HG02884 (cell line): Measurements from ENCODE around the gene PPP3R1.
A peak's percentile ranks its signal among the peaks of the same experiment; 100 is the strongest.

Experiments
- ATAC-seq: cut with Tn5 transposase; IDR thresholded peaks from one replicate; pipeline ENCODE4 v1.9.1; 2021; ENCODE audit warnings: mild to moderate bottlenecking, moderate library complexity; ENCODE audit not compliant: unreplicated experiment

PPP3R1 gene

GRCh38 chr2:68263632-68264031 is 11.3 kb upstream of the PPP3R1 start:
- ATAC-seq = no peak

GRCh38 chr2:68258851-68259250 is 6.5 kb upstream of the PPP3R1 start:
- ATAC-seq = no peak

GRCh38 chr2:68256093-68256450 is 3.7 kb upstream of the PPP3R1 start:
- no peak for ATAC-seq

- no peak for ATAC-seq
Measured at GRCh38 chr2:68253219-68254068, 1.1 kb upstream of the PPP3R1 start.

- ATAC-seq = peak; percentile 1
Measured at GRCh38 chr2:68251855-68252399, 405 bp downstream of the PPP3R1 start.

- peak; percentile 46 for ATAC-seq
Measured at GRCh38 chr2:68251187-68251854, 1.0 kb downstream of the PPP3R1 start.

- ATAC-seq = no peak
Measured at GRCh38 chr2:68250652-68251186, 1.6 kb downstream of the PPP3R1 start.

GRCh38 chr2:68250196-68250595 is 2.1 kb downstream of the PPP3R1 start:
- no peak for ATAC-seq

- ATAC-seq = no peak
Measured at GRCh38 chr2:68248806-68249205, 3.5 kb downstream of the PPP3R1 start.

- no peak for ATAC-seq
Measured at GRCh38 chr2:68248361-68248760, 4.0 kb downstream of the PPP3R1 start.

GRCh38 chr2:68246396-68246795 is 5.9 kb downstream of the PPP3R1 start:
- no peak for ATAC-seq

GRCh38 chr2:68245672-68246071 is 6.7 kb downstream of the PPP3R1 start:
- ATAC-seq = no peak

GRCh38 chr2:68245066-68245465 is 7.3 kb downstream of the PPP3R1 start:
- no peak for ATAC-seq

GRCh38 chr2:68244456-68244855 is 7.9 kb downstream of the PPP3R1 start:
- ATAC-seq = no peak

- ATAC-seq = no peak
Measured at GRCh38 chr2:68241732-68242131, 10.6 kb downstream of the PPP3R1 start.

GRCh38 chr2:68240446-68240845 is 11.9 kb downstream of the PPP3R1 start:
- ATAC-seq = no peak

- no peak for ATAC-seq
Measured at GRCh38 chr2:68238955-68239822, 13.1 kb downstream of the PPP3R1 start.

- ATAC-seq = no peak
Measured at GRCh38 chr2:68237976-68238580, 14.3 kb downstream of the PPP3R1 start.

- no peak for ATAC-seq
Measured at GRCh38 chr2:68237404-68237803, 14.9 kb downstream of the PPP3R1 start.

GRCh38 chr2:68236876-68237275 is 15.5 kb downstream of the PPP3R1 start:
- ATAC-seq = no peak
